ENCODE data around the gene AGO1. TPM values are rescaled to one million over a fixed set of nuclear protein-coding genes. Genes with fewer than 3 reads are reported as not detected.
"Not testable (repeated sequence)": the region's sequence is repeated elsewhere in the genome, so short reads cannot be mapped to it uniquely, and the experiment has no call there.

AGO1 gene
- total RNA-seq, 2 donors from 2014 or later = 5.6 to 13.2 TPM

GRCh38 chr1:35887508-35887907 is 4.5 kb downstream of the AGO1 start:
- intact Hi-C loops (cut with DNase I) = no loop called here
- Histone ChIP-seq H3K27me3 (no peaks in the 10 kb centered on the region), H3K9me3 (no peaks in the 10 kb centered on the region), H3K4me3 (no peak overlapping the region), H3K4me1 (peaks cover 28% of the 10 kb centered on the region), H3K36me3 (replicated peaks in 1 of 2; ENCODE audit: insufficient read depth in 1 of 2, low read depth in 2 of 2) (peaks cover 0 to 6% of the 10 kb centered on the region in 2 donors), H3K27ac (no peak overlapping the region)
- no peak for ATAC-seq
- WGBS, 2 donors = 87 to 89% methylated on average over 2 of the region's 2 CpGs
- no peak for DNase-seq
- TF ChIP-seq CTCF (IDR thresholded peaks at IDR 0.05) (no peak), POLR2A (IDR thresholded peaks at IDR 0.05) (no peak)

GRCh38 chr1:35888255-35888654 is 5.2 kb downstream of the AGO1 start:
- no peak overlapping the region for H3K27ac ChIP-seq
- ATAC-seq = no peak

GRCh38 chr1:35888981-35889380 is 6.0 kb downstream of the AGO1 start:
- peaks cover 23% of the 10 kb centered on the region for H3K4me1 ChIP-seq
- H3K9me3 ChIP-seq; DNase-seq; H3K27ac ChIP-seq; intact Hi-C loops (cut with DNase I); H3K4me3 ChIP-seq; H3K27me3 ChIP-seq; ATAC-seq: not testable (repeated sequence)
- WGBS, 2 donors = 77 to 89% methylated on average over 3 of the region's 3 CpGs
- H3K36me3 ChIP-seq (replicated peaks in 1 of 2; ENCODE audit: insufficient read depth in 1 of 2, low read depth in 2 of 2) = peaks cover 0 to 14% of the 10 kb centered on the region in 2 donors

More at GRCh38 chr1:35888255-35888654, 5.2 kb downstream of the AGO1 start:
- intact Hi-C loops (cut with DNase I) = no loop called here
- no peak overlapping the region for H3K4me3 ChIP-seq
- peaks cover 24% of the 10 kb centered on the region for H3K4me1 ChIP-seq
- peak in 1 of 4 donors; percentile 22 for DNase-seq
- peaks cover 0 to 12% of the 10 kb centered on the region in 2 donors for H3K36me3 ChIP-seq (replicated peaks in 1 of 2; ENCODE audit: insufficient read depth in 1 of 2, low read depth in 2 of 2)
- H3K9me3 ChIP-seq = no peaks in the 10 kb centered on the region
- TF ChIP-seq POLR2A (IDR thresholded peaks at IDR 0.05) = no peak
- TF ChIP-seq CTCF (IDR thresholded peaks at IDR 0.05) = no peak
- 60 to 76% methylated on average over 9 to 11 of the region's 11 CpGs for WGBS, 2 donors
- H3K27me3 ChIP-seq = no peaks in the 10 kb centered on the region

GRCh38 chr1:35893051-35893879 is 10.3 kb downstream of the AGO1 start:
- TF ChIP-seq POLR2A (IDR thresholded peaks at IDR 0.05) (no peak), CTCF (IDR thresholded peaks at IDR 0.05) (no peak)
- intact Hi-C loops (cut with DNase I) = no loop called here
- H3K9me3 ChIP-seq = no peaks in the 10 kb centered on the region
- DNase-seq (no peak), ATAC-seq (no peak)
- H3K27me3 ChIP-seq = no peaks in the 10 kb centered on the region
- peaks cover 0 to 21% of the 10 kb centered on the region in 2 donors for H3K36me3 ChIP-seq (replicated peaks in 1 of 2; ENCODE audit: insufficient read depth in 1 of 2, low read depth in 2 of 2)
- no peak overlapping the region for H3K27ac ChIP-seq
- no peak overlapping the region for H3K4me3 ChIP-seq
- H3K4me1 ChIP-seq = no peaks in the 10 kb centered on the region
- WGBS, 2 donors = 96 to 98% methylated on average over 4 to 14 of the region's 14 CpGs

- Histone ChIP-seq H3K4me3 (no peak overlapping the region), H3K36me3 (replicated peaks in 1 of 2; ENCODE audit: insufficient read depth in 1 of 2, low read depth in 2 of 2) (peaks cover 0 to 21% of the 10 kb centered on the region in 2 donors), H3K27me3 (no peaks in the 10 kb centered on the region), H3K27ac (peak overlapping the region in 1 of 4 donors; percentile 17), H3K4me1 (no peaks in the 10 kb centered on the region), H3K9me3 (no peaks in the 10 kb centered on the region)
- 47 to 66% methylated on average over 3 to 6 of the region's 6 CpGs for WGBS, 2 donors
- TF ChIP-seq POLR2A (IDR thresholded peaks at IDR 0.05) (no peak), CTCF (IDR thresholded peaks at IDR 0.05) (no peak)
- intact Hi-C loops (cut with DNase I) = no loop called here
- DNase-seq (peak in 3 of 4 donors; percentile 18 to 70 (median 33)), ATAC-seq (peak; percentile 35)
Measured at GRCh38 chr1:35894183-35894582, 11.2 kb downstream of the AGO1 start.
